ENCODE data around the gene RNF123. TPM values are rescaled to one million over a fixed set of nuclear protein-coding genes. Genes with fewer than 3 reads are reported as not detected.

Gene RNF123
- total and polyA plus RNA-seq, 2 donors (not counting 3 experiments of a cell fraction or from before 2014, with no cell fraction given): 43.4 to 59.3 TPM

DNA sequence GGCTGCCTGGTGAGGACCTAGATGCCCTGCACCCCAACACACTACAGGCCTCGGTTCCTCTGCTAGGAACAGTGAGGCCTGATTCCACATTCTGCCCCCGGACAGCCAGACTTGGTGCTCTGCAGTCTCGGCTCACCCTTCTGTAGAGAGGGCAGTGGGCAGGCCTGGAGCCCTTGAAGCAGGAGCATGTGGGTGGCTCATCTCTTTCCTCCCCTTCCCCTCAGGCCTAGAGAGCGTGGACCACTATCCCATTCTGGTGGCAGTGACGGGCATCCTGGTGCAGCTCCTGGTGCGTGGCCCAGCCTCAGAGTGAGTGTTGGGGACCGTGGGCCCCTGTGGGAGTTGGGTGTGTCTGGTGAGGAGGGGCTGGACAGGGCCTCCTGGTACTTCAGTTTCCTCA, 26.8 kb downstream of the RNF123 start:
- CTCF ChIA-PET: interaction anchor here (2.3 kb wide), 1 partner anchor 176 kb away, joined by 7 read pairs; no protein-coding TSS in a partner anchor
- dilution Hi-C loops (cut with MboI; ENCODE audit: extremely low pct_ligation_motif_present, low sequenced_read_pairs) (no loop called here), intact Hi-C loops (cut with micrococcal nuclease) (no loop called here)
- H3K36me3 ChIP-seq (ENCODE audit: control insufficient read depth in 2 of 2, extremely low read depth in 1 of 2, insufficient read depth in 2 of 2, low read length in 2 of 2): peaks cover 3 to 8% of the 10 kb centered on the region in 2 experiments
- TF ChIP-seq FOS (IDR thresholded peaks at IDR 0.05; ENCODE audit: borderline replicate concordance, insufficient read depth, low read length): no peak
- TF ChIP-seq POLR2A (IDR thresholded peaks at IDR 0.05; ENCODE audit: low read depth, low read length): no peak
- TF ChIP-seq, protein P1, sequence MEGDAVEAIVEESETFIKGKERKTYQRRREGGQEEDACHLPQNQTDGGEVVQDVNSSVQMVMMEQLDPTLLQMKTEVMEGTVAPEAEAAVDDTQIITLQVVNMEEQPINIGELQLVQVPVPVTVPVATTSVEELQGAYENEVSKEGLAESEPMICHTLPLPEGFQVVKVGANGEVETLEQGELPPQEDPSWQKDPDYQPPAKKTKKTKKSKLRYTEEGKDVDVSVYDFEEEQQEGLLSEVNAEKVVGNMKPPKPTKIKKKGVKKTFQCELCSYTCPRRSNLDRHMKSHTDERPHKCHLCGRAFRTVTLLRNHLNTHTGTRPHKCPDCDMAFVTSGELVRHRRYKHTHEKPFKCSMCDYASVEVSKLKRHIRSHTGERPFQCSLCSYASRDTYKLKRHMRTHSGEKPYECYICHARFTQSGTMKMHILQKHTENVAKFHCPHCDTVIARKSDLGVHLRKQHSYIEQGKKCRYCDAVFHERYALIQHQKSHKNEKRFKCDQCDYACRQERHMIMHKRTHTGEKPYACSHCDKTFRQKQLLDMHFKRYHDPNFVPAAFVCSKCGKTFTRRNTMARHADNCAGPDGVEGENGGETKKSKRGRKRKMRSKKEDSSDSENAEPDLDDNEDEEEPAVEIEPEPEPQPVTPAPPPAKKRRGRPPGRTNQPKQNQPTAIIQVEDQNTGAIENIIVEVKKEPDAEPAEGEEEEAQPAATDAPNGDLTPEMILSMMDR (IDR thresholded peaks at IDR 0.05; ENCODE audit: extremely low read depth in 1 of 2, insufficient read depth in 1 of 2, low read depth in 1 of 2, low read length in 2 of 2): no peak
- no peaks in the 10 kb centered on the region for H3K9me3 ChIP-seq (replicated peaks; ENCODE audit: control insufficient read depth, insufficient read depth, low read length)
- no peaks in the 10 kb centered on the region for H3K79me2 ChIP-seq (ENCODE audit: control insufficient read depth, insufficient read depth, low read length)
- FAIRE-seq (no peak), DNase-seq (ENCODE audit: low read depth, low spot score) (no peak)
- H3K4me3 ChIP-seq (replicated peaks in 1 of 3; ENCODE audit: insufficient read depth in 1 of 3, low read depth in 1 of 3, low read length in 3 of 3): no peak overlapping the region
- no peak overlapping the region for H3K27ac ChIP-seq (ENCODE audit: insufficient read depth, low read depth, low read length)
- H3K27me3 ChIP-seq (ENCODE audit: control insufficient read depth in 2 of 2, insufficient read depth in 2 of 2, low read length in 2 of 2): no peaks in the 10 kb centered on the region
- POLR2A ChIA-PET: no interaction called here
- H3K9ac ChIP-seq (replicated peaks; ENCODE audit: extremely low read depth, insufficient read depth, low read length): no peak overlapping the region
- H4K20me1 ChIP-seq (replicated peaks; ENCODE audit: control insufficient read depth, extremely low read depth, insufficient read depth, low read length): no peaks in the 10 kb centered on the region
- BruUV-seq (replicated peaks): no TSS peak
- no peaks in the 10 kb centered on the region for H3K9me1 ChIP-seq (replicated peaks; ENCODE audit: control insufficient read depth, extremely low read depth, insufficient read depth, low read length)
- peaks cover 7% of the 10 kb centered on the region for H3K4me1 ChIP-seq (ENCODE audit: control insufficient read depth, extremely low read depth, insufficient read depth, low read length)
- no peak overlapping the region for H3K4me2 ChIP-seq (ENCODE audit: insufficient read depth, low read length)
- H2AFZ ChIP-seq (ENCODE audit: low read depth, low read length): no peak overlapping the region

- dilution Hi-C loops (cut with MboI; ENCODE audit: extremely low pct_ligation_motif_present, low sequenced_read_pairs): no loop called here
- FAIRE-seq: no peak
- Histone ChIP-seq H3K9me3 (replicated peaks; ENCODE audit: control insufficient read depth, insufficient read depth, low read length) (no peaks in the 10 kb centered on the region), H3K27me3 (ENCODE audit: control insufficient read depth in 2 of 2, insufficient read depth in 2 of 2, low read length in 2 of 2) (no peaks in the 10 kb centered on the region), H3K4me1 (ENCODE audit: control insufficient read depth, extremely low read depth, insufficient read depth, low read length) (peaks cover 7% of the 10 kb centered on the region), H3K27ac (ENCODE audit: insufficient read depth, low read depth, low read length) (no peak overlapping the region), H4K20me1 (replicated peaks; ENCODE audit: control insufficient read depth, extremely low read depth, insufficient read depth, low read length) (no peaks in the 10 kb centered on the region), H3K79me2 (ENCODE audit: control insufficient read depth, insufficient read depth, low read length) (no peaks in the 10 kb centered on the region), H2AFZ (ENCODE audit: low read depth, low read length) (no peak overlapping the region), H3K36me3 (ENCODE audit: control insufficient read depth in 2 of 2, extremely low read depth in 1 of 2, insufficient read depth in 2 of 2, low read length in 2 of 2) (peaks cover 3 to 14% of the 10 kb centered on the region in 2 experiments), H3K9ac (replicated peaks; ENCODE audit: extremely low read depth, insufficient read depth, low read length) (no peak overlapping the region), H3K4me3 (replicated peaks in 1 of 3; ENCODE audit: insufficient read depth in 1 of 3, low read depth in 1 of 3, low read length in 3 of 3) (no peak overlapping the region), H3K4me2 (ENCODE audit: insufficient read depth, low read length) (no peak overlapping the region), H3K9me1 (replicated peaks; ENCODE audit: control insufficient read depth, extremely low read depth, insufficient read depth, low read length) (no peaks in the 10 kb centered on the region)
- CTCF ChIA-PET: interaction anchor here (1.7 to 2.3 kb wide), 2 partner anchors 9 to 177 kb away, joined by 5 to 7 read pairs; no protein-coding TSS in a partner anchor
- no peak for TF ChIP-seq GATA2 (IDR thresholded peaks at IDR 0.05; ENCODE audit: insufficient read depth, insufficient read length, low read depth, low read length)
- TF ChIP-seq, protein P1 (IDR thresholded peaks at IDR 0.05; ENCODE audit: extremely low read depth in 1 of 2, insufficient read depth in 1 of 2, low read depth in 1 of 2, low read length in 2 of 2): no peak
- TF ChIP-seq JUN (IDR thresholded peaks at IDR 0.05; ENCODE audit: borderline replicate concordance, insufficient read depth, insufficient read length, low read depth): no peak
- no peak for TF ChIP-seq EZH2 (IDR thresholded peaks at IDR 0.05; ENCODE audit: borderline replicate concordance, low read depth, low read length, severe bottlenecking)
- TF ChIP-seq POLR2AphosphoS5 (IDR thresholded peaks at IDR 0.05; ENCODE audit: insufficient read depth, low read depth, low read length): no peak
- TF ChIP-seq FOS (IDR thresholded peaks at IDR 0.05; ENCODE audit: borderline replicate concordance, insufficient read depth, low read length): no peak
- TF ChIP-seq MAX (IDR thresholded peaks at IDR 0.05; ENCODE audit: insufficient read depth, insufficient read length): no peak
- no peak for TF ChIP-seq POLR2A (IDR thresholded peaks at IDR 0.05; ENCODE audit: low read depth, low read length)
- no peak for TF ChIP-seq MYC (IDR thresholded peaks at IDR 0.05; ENCODE audit: low read depth, low read length)
- intact Hi-C loops (cut with micrococcal nuclease): no loop called here
- POLR2A ChIA-PET: no interaction called here
- BruUV-seq (replicated peaks): no TSS peak
- no peak for DNase-seq (ENCODE audit: low read depth, low spot score)
Observed at GRCh38 chr3:49716691-49717210, 27.4 kb downstream of the RNF123 start.
